Measurements from ENCODE around the gene TTC3. TPM values are rescaled to one million over a fixed set of nuclear protein-coding genes. Genes with fewer than 3 reads are reported as not detected.

Gene TTC3
- total RNA-seq, 1 experiment from 2014 or later: 71.5 TPM

GRCh38 chr21:37074197-37074510 lies 1.1 kb downstream of the TTC3 start:
- H3K27ac ChIP-seq (ENCODE audit: low read depth, low read length): peak overlapping the region; percentile 95
- peaks cover 63% of the 10 kb centered on the region for H3K79me2 ChIP-seq (ENCODE audit: insufficient read depth, low read length)
- no peaks in the 10 kb centered on the region for H3K9me3 ChIP-seq (ENCODE audit: control insufficient read depth in 1 of 2, insufficient read depth in 1 of 2, low read depth in 1 of 2, low read length in 2 of 2)
- no peaks in the 10 kb centered on the region for H3K36me3 ChIP-seq (ENCODE audit: control insufficient read depth in 1 of 2, insufficient read depth in 2 of 2, low read length in 2 of 2)
- DNase-seq (ENCODE audit: low read depth, low spot score) (no peak), ATAC-seq (no peak)
- ChIA-PET RAD21 (ENCODE audit: low non-redundant PET in 1 of 2, low total read pairs in 2 of 2, uncharacterized antibody in 2 of 2, unreplicated experiment in 2 of 2) (no interaction called here), CTCF (no interaction called here), POLR2A (no interaction called here)
- H4K20me1 ChIP-seq (ENCODE audit: insufficient read depth): peaks cover 9% of the 10 kb centered on the region; the same call in 1 of the 2 replicates
- BruUV-seq (replicated peaks): no TSS peak
- H3K9me2 ChIP-seq (ENCODE audit: insufficient read depth): no peaks in the 10 kb centered on the region
- no peak for TF ChIP-seq EGR1 (IDR thresholded peaks at IDR 0.05; ENCODE audit: low read depth)
- no peak for TF ChIP-seq RAD21 (IDR thresholded peaks at IDR 0.05; ENCODE audit: low read depth)
- no peak for TF ChIP-seq ZBTB33 (IDR thresholded peaks at IDR 0.05; ENCODE audit: extremely low read depth, insufficient replicate concordance, low read length)
- no peak for TF ChIP-seq EZH2phosphoT487 (IDR thresholded peaks at IDR 0.05; ENCODE audit: borderline replicate concordance)
- TF ChIP-seq POLR2AphosphoS5 (IDR thresholded peaks at IDR 0.05; ENCODE audit: low read depth, low read length): no peak
- TF ChIP-seq FOSL1 (IDR thresholded peaks at IDR 0.05; ENCODE audit: low read depth): no peak
- TF ChIP-seq YY1 (IDR thresholded peaks at IDR 0.05; ENCODE audit: extremely low read depth, insufficient replicate concordance, low read depth, low read length): no peak
- peak overlapping the region; percentile 94 for H3K4me2 ChIP-seq (ENCODE audit: low read length)
- H3K9ac ChIP-seq (ENCODE audit: low read length): peak overlapping the region; percentile 91
- peak overlapping the region; percentile 78 to 95 for H3K4me3 ChIP-seq (replicated peaks in 1 of 2; ENCODE audit: low read depth in 1 of 2, low read length in 2 of 2)
- no peak overlapping the region for H2AFZ ChIP-seq (ENCODE audit: low read depth, low read length, poor library complexity, severe bottlenecking)
- intact Hi-C loops (cut with micrococcal nuclease): no loop called here
- H3K4me1 ChIP-seq (ENCODE audit: control insufficient read depth in 1 of 2, insufficient read depth in 2 of 2, low read length in 2 of 2): peaks cover 13 to 29% of the 10 kb centered on the region in 2 experiments
- H3K27me3 ChIP-seq (ENCODE audit: insufficient read depth, low read length): no peaks in the 10 kb centered on the region

GRCh38 chr21:37074546-37074945 lies 1.5 kb downstream of the TTC3 start:
- H3K79me2 ChIP-seq (ENCODE audit: insufficient read depth, low read length): peaks cover 67% of the 10 kb centered on the region
- DNase-seq (ENCODE audit: low read depth, low spot score) (no peak), ATAC-seq (no peak)
- intact Hi-C loops (cut with micrococcal nuclease): no loop called here
- no peak for TF ChIP-seq SP1 (IDR thresholded peaks at IDR 0.05; ENCODE audit: low read depth)
- TF ChIP-seq ZNF274 (IDR thresholded peaks at IDR 0.05; ENCODE audit: low read depth, low read length): no peak
- no peak for TF ChIP-seq POLR2AphosphoS5 (IDR thresholded peaks at IDR 0.05; ENCODE audit: low read depth, low read length)
- TF ChIP-seq ZBTB33 (IDR thresholded peaks at IDR 0.05; ENCODE audit: extremely low read depth, insufficient replicate concordance, low read length): no peak
- no peak for TF ChIP-seq ELF1 (IDR thresholded peaks at IDR 0.05; ENCODE audit: borderline replicate concordance, low read depth)
- TF ChIP-seq YY1 (IDR thresholded peaks at IDR 0.05; ENCODE audit: extremely low read depth, insufficient replicate concordance, low read depth, low read length): no peak
- TF ChIP-seq RAD21 (IDR thresholded peaks at IDR 0.05; ENCODE audit: low read depth): no peak
- TF ChIP-seq FOSL1 (IDR thresholded peaks at IDR 0.05; ENCODE audit: low read depth): no peak
- no peak for TF ChIP-seq SRF (IDR thresholded peaks at IDR 0.05; ENCODE audit: low read depth)
- TF ChIP-seq ATF3 (IDR thresholded peaks at IDR 0.05): no peak
- TF ChIP-seq CEBPB (IDR thresholded peaks at IDR 0.05; ENCODE audit: low read depth): no peak
- TF ChIP-seq TCF7L2 (IDR thresholded peaks at IDR 0.05; ENCODE audit: borderline replicate concordance, extremely low read depth, insufficient read depth, insufficient read length): no peak
- TF ChIP-seq ZFX (IDR thresholded peaks at IDR 0.05): no peak
- peaks cover 14 to 31% of the 10 kb centered on the region in 2 experiments for H3K4me1 ChIP-seq (ENCODE audit: control insufficient read depth in 1 of 2, insufficient read depth in 2 of 2, low read length in 2 of 2)
- H3K9me3 ChIP-seq (ENCODE audit: control insufficient read depth in 1 of 2, insufficient read depth in 1 of 2, low read depth in 1 of 2, low read length in 2 of 2): no peaks in the 10 kb centered on the region
- BruUV-seq (replicated peaks): no TSS peak
- ChIA-PET CTCF (no interaction called here), POLR2A (no interaction called here), RAD21 (ENCODE audit: low non-redundant PET in 1 of 2, low total read pairs in 2 of 2, uncharacterized antibody in 2 of 2, unreplicated experiment in 2 of 2) (no interaction called here)
- peaks cover 9% of the 10 kb centered on the region; the same call in 1 of the 2 replicates for H4K20me1 ChIP-seq (ENCODE audit: insufficient read depth)
- peak overlapping the region; percentile 78 to 95 for H3K4me3 ChIP-seq (replicated peaks in 1 of 2; ENCODE audit: low read depth in 1 of 2, low read length in 2 of 2)
- H3K27me3 ChIP-seq (ENCODE audit: insufficient read depth, low read length): no peaks in the 10 kb centered on the region
- H3K27ac ChIP-seq (ENCODE audit: low read depth, low read length): peak overlapping the region; percentile 95; the same call in 1 of the 2 replicates
- H3K9me2 ChIP-seq (ENCODE audit: insufficient read depth): no peaks in the 10 kb centered on the region
- H3K4me2 ChIP-seq (ENCODE audit: low read length): peak overlapping the region; percentile 94
- H3K9ac ChIP-seq (ENCODE audit: low read length): peak overlapping the region; percentile 91
- H2AFZ ChIP-seq (ENCODE audit: low read depth, low read length, poor library complexity, severe bottlenecking): no peak overlapping the region
- no peaks in the 10 kb centered on the region for H3K36me3 ChIP-seq (ENCODE audit: control insufficient read depth in 1 of 2, insufficient read depth in 2 of 2, low read length in 2 of 2)

Data from HCT116 (cell line).